SK-N-SH treated with all-trans-retinoic acid at 6 μM for 48 hours (cell line): ENCODE measurements around the gene WWC2.

Experiments
- ATAC-seq: fragments of 200-7000 bp; cut with Tn5 transposase; 3 replicates; pipeline ENCODE4 v1.9.1; 2020; ENCODE audit warnings: mild to moderate bottlenecking, moderate library complexity
- ARNTL ChIP-seq: fragments of 450-650 bp; formaldehyde crosslinking; IDR thresholded peaks from 2 replicates; pipeline ENCODE4 v1.5.0; 2020; ENCODE audit warnings: low read depth, mild to moderate bottlenecking, moderate library complexity, borderline replicate concordance
- BACH2 ChIP-seq: fragments of 250-450 bp; sonication (Bioruptor Pico); IDR thresholded peaks from 2 replicates; pipeline ENCODE4 v1.9.0; 2021; ENCODE audit warnings: mild to moderate bottlenecking, borderline replicate concordance
- CSDC2 ChIP-seq: fragments of 250-450 bp; sonication (Bioruptor Pico); IDR thresholded peaks from 2 replicates; pipeline ENCODE4 v1.5.0; 2020; ENCODE audit warnings: mild to moderate bottlenecking, moderate library complexity
- GLIS3 ChIP-seq: fragments of 250-450 bp; sonication (Bioruptor Pico); IDR thresholded peaks from 2 replicates; pipeline ENCODE4 v1.5.0; 2020; ENCODE audit warnings: mild to moderate bottlenecking, moderate library complexity
- ISL1 ChIP-seq: fragments of 250-450 bp; sonication (Bioruptor Pico); IDR thresholded peaks from 2 replicates; pipeline ENCODE4 v2.1.2; 2022; ENCODE audit warnings: mild to moderate bottlenecking, moderate library complexity
- OSR1 ChIP-seq: fragments of 250-450 bp; sonication (Bioruptor Pico); IDR thresholded peaks from 2 replicates; pipeline ENCODE4 v1.8.0; 2022; ENCODE audit warnings: moderate library complexity, mild to moderate bottlenecking, inconsistent platforms
- PPARA ChIP-seq: fragments of 250-450 bp; sonication (Bioruptor Pico); IDR thresholded peaks from 2 replicates; pipeline ENCODE4 v1.5.0; 2020; ENCODE audit warnings: mild to moderate bottlenecking, borderline replicate concordance
- RARB ChIP-seq: fragments of 250-450 bp; sonication (Bioruptor Pico); IDR thresholded peaks from 2 replicates; pipeline ENCODE4 v1.8.0; 2021; ENCODE audit warnings: mild to moderate bottlenecking, moderate library complexity
- SNAI2 ChIP-seq: fragments of 250-450 bp; sonication (Bioruptor Pico); IDR thresholded peaks from 2 replicates; pipeline ENCODE4 v1.5.0; 2020; ENCODE audit warnings: mild to moderate bottlenecking, moderate library complexity
- TCF4 ChIP-seq: fragments of 250-450 bp; sonication (Bioruptor Pico); IDR thresholded peaks from 2 replicates; pipeline ENCODE4 v1.8.0; 2021; ENCODE audit warnings: mild to moderate bottlenecking, moderate library complexity, borderline replicate concordance
- TOX ChIP-seq: fragments of 250-450 bp; sonication (Bioruptor Pico); IDR thresholded peaks from 2 replicates; pipeline ENCODE4 v1.8.0; 2021; ENCODE audit warnings: mild to moderate bottlenecking, moderate library complexity, borderline replicate concordance
- ZC3H10 ChIP-seq: fragments of 250-450 bp; sonication (Bioruptor Pico); IDR thresholded peaks from 2 replicates; pipeline ENCODE4 v1.5.1; 2021; ENCODE audit warnings: mild to moderate bottlenecking, moderate library complexity
- ZFP30 ChIP-seq: fragments of 450-650 bp; formaldehyde crosslinking; IDR thresholded peaks from 2 replicates; pipeline ENCODE4 v1.5.0; 2022; ENCODE audit warnings: mild to moderate bottlenecking, moderate library complexity
- ZNF565 ChIP-seq: fragments of 450-650 bp; formaldehyde crosslinking; conservative IDR thresholded peaks from 2 replicates; pipeline ENCODE4 v1.5.0; 2020; ENCODE audit warnings: low read depth, mild to moderate bottlenecking, moderate library complexity
- ZNF70 ChIP-seq: fragments of 450-650 bp; formaldehyde crosslinking; IDR thresholded peaks from 2 replicates; pipeline ENCODE4 v1.5.0; 2020; ENCODE audit warnings: mild to moderate bottlenecking, moderate library complexity
- ZNF8 ChIP-seq: fragments of 450-650 bp; formaldehyde crosslinking; IDR thresholded peaks from 2 replicates; pipeline ENCODE4 v1.5.0; 2020; ENCODE audit warnings: mild to moderate bottlenecking, moderate library complexity
- TF ChIP-seq, protein P1 (sequence below): fragments of 250-450 bp; sonication (Bioruptor Pico); IDR thresholded peaks from 2 replicates; pipeline ENCODE4 v1.8.0; 2021; ENCODE audit warnings: low read depth, mild to moderate bottlenecking, moderate library complexity, borderline replicate concordance
- TF ChIP-seq, protein P2 (sequence below): fragments of 250-450 bp; sonication (Bioruptor Pico); IDR thresholded peaks from 2 replicates; pipeline ENCODE4 v1.8.0; 2020; ENCODE audit warnings: mild to moderate bottlenecking, moderate library complexity, borderline replicate concordance
- TF ChIP-seq, protein P3 (sequence below): fragments of 250-450 bp; sonication (Bioruptor Pico); IDR thresholded peaks from 2 replicates; pipeline ENCODE4 v1.5.1; 2021; ENCODE audit warnings: mild to moderate bottlenecking, moderate library complexity
- TF ChIP-seq, protein P4 (sequence below): fragments of 250-450 bp; sonication (Bioruptor Pico); IDR thresholded peaks from 2 replicates; pipeline ENCODE4 v1.5.0; 2020; ENCODE audit warnings: mild to moderate bottlenecking, moderate library complexity
- TF ChIP-seq, protein P5 (sequence below): fragments of 250-450 bp; sonication (Bioruptor Pico); IDR thresholded peaks from 2 replicates; pipeline ENCODE4 v1.5.1; 2020; ENCODE audit warnings: low read depth, mild to moderate bottlenecking, moderate library complexity

The WWC2 gene

DNA sequence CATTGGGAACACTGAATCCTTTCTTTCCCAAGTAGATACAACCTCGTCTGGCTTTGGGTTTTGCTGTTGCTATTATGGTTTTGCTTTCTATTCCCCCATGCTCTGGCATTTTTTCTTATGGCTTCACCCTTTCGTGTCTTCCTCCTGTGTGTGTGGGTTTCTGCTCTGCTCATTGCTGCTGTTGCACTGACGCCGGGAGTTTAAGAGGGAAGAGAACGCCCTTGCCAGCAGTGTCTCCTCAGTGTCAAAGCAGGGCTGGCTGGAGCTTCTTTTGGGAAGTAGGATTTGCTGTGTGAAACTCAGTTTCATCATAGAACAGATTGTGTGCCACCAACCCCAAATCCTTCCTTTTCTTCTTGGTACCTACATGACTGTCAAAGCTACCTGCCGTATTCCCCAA lies 157.3 kb downstream of the WWC2 start:
- ATAC-seq: no peak
- TF ChIP-seq, protein P1, sequence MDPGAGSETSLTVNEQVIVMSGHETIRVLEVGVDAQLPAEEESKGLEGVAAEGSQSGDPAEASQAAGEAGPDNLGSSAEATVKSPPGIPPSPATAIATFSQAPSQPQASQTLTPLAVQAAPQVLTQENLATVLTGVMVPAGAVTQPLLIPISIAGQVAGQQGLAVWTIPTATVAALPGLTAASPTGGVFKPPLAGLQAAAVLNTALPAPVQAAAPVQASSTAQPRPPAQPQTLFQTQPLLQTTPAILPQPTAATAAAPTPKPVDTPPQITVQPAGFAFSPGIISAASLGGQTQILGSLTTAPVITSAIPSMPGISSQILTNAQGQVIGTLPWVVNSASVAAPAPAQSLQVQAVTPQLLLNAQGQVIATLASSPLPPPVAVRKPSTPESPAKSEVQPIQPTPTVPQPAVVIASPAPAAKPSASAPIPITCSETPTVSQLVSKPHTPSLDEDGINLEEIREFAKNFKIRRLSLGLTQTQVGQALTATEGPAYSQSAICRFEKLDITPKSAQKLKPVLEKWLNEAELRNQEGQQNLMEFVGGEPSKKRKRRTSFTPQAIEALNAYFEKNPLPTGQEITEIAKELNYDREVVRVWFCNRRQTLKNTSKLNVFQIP (CRISPR knock-in tag): no peak
- no peak for TF ChIP-seq SNAI2 (CRISPR knock-in tag)
- TF ChIP-seq, protein P2, sequence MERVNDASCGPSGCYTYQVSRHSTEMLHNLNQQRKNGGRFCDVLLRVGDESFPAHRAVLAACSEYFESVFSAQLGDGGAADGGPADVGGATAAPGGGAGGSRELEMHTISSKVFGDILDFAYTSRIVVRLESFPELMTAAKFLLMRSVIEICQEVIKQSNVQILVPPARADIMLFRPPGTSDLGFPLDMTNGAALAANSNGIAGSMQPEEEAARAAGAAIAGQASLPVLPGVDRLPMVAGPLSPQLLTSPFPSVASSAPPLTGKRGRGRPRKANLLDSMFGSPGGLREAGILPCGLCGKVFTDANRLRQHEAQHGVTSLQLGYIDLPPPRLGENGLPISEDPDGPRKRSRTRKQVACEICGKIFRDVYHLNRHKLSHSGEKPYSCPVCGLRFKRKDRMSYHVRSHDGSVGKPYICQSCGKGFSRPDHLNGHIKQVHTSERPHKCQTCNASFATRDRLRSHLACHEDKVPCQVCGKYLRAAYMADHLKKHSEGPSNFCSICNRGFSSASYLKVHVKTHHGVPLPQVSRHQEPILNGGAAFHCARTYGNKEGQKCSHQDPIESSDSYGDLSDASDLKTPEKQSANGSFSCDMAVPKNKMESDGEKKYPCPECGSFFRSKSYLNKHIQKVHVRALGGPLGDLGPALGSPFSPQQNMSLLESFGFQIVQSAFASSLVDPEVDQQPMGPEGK (CRISPR knock-in tag): no peak
- TF ChIP-seq TCF4 (CRISPR knock-in tag): no peak
- TF ChIP-seq, protein P3, sequence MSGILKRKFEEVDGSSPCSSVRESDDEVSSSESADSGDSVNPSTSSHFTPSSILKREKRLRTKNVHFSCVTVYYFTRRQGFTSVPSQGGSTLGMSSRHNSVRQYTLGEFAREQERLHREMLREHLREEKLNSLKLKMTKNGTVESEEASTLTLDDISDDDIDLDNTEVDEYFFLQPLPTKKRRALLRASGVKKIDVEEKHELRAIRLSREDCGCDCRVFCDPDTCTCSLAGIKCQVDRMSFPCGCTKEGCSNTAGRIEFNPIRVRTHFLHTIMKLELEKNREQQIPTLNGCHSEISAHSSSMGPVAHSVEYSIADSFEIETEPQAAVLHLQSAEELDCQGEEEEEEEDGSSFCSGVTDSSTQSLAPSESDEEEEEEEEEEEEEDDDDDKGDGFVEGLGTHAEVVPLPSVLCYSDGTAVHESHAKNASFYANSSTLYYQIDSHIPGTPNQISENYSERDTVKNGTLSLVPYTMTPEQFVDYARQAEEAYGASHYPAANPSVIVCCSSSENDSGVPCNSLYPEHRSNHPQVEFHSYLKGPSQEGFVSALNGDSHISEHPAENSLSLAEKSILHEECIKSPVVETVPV (CRISPR knock-in tag): no peak
- TF ChIP-seq TOX (CRISPR knock-in tag): no peak
- no peak for TF ChIP-seq PPARA (CRISPR knock-in tag)
- TF ChIP-seq ZNF8: no peak

DNA sequence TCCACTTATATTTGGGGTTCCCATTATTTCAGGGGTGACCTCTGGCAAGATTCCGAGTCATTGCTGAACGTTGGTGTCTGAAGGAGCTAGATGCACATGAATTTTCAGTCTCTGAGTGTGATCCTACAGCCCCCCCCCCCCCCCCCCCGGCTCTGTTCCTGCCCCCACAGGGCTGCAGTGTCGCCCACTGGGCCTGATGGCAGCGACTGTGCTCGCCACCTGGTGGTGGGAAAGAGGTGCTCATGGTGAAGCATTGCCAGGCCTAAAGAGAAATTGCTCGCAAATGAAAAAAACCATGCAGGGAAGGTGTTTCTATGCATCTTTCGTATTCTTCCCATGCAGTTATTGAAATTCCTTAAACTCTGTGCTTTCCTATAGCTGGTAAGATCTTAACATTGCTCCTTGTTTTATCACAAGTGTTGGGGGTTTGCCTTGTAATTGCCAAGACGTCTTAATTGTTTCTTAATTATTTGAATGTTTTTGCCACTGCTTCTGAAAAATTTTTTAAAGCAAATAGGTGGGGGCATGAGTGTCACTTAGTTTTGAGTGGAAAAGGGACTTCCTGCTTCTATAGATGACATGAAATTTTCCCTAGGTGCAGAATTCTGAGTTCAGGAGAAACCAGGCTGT lies 157.8 kb downstream of the WWC2 start:
- no peak for TF ChIP-seq GLIS3 (CRISPR knock-in tag)
- TF ChIP-seq, protein P2 (CRISPR knock-in tag): peak; percentile 56; the same call in 1 of the 2 replicates
- ATAC-seq: peak; percentile 96

DNA sequence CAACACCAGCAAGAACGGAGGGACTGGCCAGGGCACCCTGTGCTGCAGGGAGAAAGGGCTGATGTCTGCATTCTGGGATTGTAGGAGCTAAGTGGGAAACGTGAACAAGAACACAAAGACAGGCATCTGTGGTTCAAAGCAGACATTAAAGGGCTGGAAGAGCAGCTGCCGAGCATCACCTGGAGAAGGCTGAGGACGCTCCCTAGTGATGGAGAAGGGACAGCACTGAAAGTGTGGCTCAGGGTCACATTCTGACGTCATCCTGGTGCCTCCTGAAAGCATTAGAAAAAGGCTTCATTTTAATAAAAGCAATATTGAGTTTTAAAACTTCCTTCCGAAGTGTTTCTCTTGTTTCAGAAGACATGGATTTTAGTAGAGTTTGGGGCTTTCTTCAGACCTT lies 158.8 kb downstream of the WWC2 start:
- ATAC-seq: no peak
- TF ChIP-seq ARNTL: no peak
- TF ChIP-seq TCF4 (CRISPR knock-in tag): no peak
- no peak for TF ChIP-seq OSR1
- TF ChIP-seq ZC3H10 (CRISPR knock-in tag): no peak
- TF ChIP-seq, protein P4, sequence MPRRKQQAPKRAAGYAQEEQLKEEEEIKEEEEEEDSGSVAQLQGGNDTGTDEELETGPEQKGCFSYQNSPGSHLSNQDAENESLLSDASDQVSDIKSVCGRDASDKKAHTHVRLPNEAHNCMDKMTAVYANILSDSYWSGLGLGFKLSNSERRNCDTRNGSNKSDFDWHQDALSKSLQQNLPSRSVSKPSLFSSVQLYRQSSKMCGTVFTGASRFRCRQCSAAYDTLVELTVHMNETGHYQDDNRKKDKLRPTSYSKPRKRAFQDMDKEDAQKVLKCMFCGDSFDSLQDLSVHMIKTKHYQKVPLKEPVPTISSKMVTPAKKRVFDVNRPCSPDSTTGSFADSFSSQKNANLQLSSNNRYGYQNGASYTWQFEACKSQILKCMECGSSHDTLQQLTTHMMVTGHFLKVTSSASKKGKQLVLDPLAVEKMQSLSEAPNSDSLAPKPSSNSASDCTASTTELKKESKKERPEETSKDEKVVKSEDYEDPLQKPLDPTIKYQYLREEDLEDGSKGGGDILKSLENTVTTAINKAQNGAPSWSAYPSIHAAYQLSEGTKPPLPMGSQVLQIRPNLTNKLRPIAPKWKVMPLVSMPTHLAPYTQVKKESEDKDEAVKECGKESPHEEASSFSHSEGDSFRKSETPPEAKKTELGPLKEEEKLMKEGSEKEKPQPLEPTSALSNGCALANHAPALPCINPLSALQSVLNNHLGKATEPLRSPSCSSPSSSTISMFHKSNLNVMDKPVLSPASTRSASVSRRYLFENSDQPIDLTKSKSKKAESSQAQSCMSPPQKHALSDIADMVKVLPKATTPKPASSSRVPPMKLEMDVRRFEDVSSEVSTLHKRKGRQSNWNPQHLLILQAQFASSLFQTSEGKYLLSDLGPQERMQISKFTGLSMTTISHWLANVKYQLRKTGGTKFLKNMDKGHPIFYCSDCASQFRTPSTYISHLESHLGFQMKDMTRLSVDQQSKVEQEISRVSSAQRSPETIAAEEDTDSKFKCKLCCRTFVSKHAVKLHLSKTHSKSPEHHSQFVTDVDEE (CRISPR knock-in tag): no peak
- no peak for TF ChIP-seq BACH2 (CRISPR knock-in tag)
- TF ChIP-seq ZNF8: no peak
- TF ChIP-seq, protein P3 (CRISPR knock-in tag): no peak
- TF ChIP-seq PPARA (CRISPR knock-in tag): no peak
- TF ChIP-seq RARB (CRISPR knock-in tag): no peak
- TF ChIP-seq, protein P2 (CRISPR knock-in tag): no peak
- TF ChIP-seq ZNF70 (CRISPR knock-in tag): no peak
- TF ChIP-seq ISL1 (CRISPR knock-in tag): no peak
- TF ChIP-seq SNAI2 (CRISPR knock-in tag): no peak
- TF ChIP-seq GLIS3 (CRISPR knock-in tag): no peak
- TF ChIP-seq CSDC2 (CRISPR knock-in tag): no peak
- TF ChIP-seq, protein P5, sequence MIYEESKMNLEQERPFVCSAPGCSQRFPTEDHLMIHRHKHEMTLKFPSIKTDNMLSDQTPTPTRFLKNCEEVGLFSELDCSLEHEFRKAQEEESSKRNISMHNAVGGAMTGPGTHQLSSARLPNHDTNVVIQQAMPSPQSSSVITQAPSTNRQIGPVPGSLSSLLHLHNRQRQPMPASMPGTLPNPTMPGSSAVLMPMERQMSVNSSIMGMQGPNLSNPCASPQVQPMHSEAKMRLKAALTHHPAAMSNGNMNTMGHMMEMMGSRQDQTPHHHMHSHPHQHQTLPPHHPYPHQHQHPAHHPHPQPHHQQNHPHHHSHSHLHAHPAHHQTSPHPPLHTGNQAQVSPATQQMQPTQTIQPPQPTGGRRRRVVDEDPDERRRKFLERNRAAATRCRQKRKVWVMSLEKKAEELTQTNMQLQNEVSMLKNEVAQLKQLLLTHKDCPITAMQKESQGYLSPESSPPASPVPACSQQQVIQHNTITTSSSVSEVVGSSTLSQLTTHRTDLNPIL (CRISPR knock-in tag): no peak
- no peak for TF ChIP-seq ZNF565 (CRISPR knock-in tag)
- TF ChIP-seq ZFP30 (CRISPR knock-in tag): no peak
- TF ChIP-seq TOX (CRISPR knock-in tag): no peak
